GM18511 (cell line): ENCODE results near the gene COL5A1.
"Not testable (repeated sequence)": the region's sequence is repeated elsewhere in the genome, so short reads cannot be mapped to it uniquely, and the experiment has no call there.

Source experiments
- ATAC-seq: cut with Tn5 transposase; IDR thresholded peaks from one replicate; pipeline ENCODE4 v1.9.1; 2021; ENCODE audit warnings: mild to moderate bottlenecking, moderate library complexity; ENCODE audit not compliant: unreplicated experiment

Gene COL5A1

DNA sequence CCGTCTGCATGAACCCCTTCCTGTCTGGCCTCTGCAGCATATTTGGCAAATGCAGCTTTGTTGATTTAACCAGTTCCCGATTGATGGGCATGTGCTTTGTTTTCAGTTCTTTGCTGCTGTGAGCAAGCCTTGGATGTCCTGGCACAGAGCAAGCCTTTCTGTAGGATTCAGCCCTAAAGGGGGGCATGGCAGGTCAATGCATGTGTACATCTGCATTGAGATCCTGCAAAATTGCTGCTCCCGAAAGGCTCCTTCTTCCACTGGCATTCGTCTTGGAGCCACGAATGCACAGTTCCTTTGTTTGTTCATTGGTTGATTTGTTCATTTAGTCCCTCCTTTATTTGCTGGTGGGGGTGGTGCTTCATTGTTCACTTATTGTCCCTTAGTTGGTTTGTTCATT lies 34.8 kb downstream of the COL5A1 start:
- no peak for ATAC-seq

DNA sequence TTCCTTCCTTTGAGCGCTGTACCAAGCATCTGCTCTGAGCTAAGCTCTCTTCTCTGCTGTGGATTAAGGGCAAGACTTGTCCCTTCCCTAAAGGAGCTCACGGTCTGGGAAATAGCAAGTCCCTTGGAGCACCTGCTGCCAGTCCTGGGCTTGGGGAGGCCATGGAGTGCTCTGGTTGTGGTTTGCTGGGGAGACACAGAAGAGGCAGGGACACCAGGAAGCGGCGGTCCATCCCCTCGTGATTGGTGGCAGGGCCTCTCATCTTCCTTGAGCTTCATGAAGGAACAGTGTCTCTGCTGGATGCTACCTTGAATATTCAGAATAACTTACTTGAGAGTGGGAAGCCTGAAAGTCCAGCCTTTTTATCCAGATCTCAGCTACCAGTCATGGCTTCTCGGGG lies 35.3 kb downstream of the COL5A1 start:
- ATAC-seq: no peak

DNA sequence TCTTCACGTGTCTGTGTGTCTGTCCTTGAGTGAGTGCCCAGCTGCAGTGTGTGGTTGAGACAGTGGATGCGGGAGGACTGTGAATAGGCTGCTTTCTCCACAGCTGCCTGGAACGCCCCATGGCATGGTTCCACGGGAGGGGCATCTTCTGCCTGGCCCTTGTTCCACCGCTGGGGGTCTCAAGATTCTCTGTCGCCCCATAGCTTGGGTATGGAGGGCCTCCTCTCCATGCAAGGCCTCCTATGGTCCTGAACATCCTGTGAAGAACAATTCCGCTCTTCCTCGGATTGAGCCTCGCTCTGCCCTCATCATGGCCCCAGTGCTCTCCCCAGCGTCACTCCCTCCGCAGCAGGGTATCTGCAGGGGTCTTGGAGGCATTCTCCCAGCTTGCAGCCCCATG lies 36.1 kb downstream of the COL5A1 start:
- no peak for ATAC-seq

DNA sequence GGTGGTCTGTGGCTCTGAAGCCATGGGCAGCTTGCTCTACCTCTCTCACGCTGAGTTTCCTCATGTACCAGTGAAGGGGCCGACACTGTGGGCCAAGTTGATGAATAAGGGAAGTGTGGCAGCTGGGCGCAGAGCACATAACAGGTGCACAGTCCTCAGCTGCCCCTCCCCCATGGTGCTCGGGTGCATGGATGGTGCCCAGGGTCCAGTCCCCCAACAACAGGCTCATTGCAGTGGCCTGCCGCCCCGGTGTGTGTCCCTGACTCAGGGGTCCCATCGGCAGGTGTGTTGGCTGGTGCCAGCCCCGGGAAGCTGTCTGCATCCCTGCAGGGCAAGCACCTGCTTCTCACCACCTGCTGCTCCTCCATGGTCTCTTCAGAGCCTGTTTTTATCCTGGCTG lies 36.6 kb downstream of the COL5A1 start:
- no peak for ATAC-seq

DNA sequence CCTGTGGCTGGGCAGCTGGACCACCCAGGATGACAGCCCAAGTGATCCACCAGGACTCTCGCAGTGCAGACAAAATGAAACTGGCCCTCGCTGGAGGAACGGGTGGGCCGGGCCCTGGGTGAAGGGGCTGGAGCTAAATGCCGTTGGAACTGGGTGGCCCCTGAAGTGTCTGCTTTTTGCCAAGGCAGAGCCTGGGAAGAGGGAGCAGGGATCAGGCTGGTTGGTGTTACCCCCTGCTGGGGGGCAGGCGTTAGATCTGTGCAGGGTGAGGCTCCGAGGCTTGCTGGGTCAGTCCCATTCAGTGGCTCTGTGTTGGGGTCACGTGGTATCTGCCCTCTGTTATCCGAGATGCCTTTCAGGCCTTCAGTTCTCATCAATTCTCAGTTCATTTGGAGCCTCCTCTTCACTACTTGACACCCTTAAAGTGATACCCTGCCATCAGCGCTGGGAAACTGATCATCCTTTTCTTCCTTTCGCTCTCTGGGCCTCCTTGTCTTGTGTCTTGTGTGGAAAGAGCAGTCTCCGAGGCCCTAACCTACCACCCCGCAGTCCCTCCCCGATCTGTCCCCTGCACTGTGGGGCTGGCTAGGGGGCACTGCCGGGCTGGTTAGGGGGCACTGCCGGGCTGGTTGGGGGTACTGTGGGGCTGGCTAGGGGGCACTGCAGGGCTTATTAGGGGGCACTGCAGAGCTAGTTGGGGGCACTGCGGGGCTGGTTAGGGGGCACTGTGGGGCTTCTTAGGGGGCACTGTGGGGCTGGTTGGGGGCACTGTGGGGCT lies 37.3 kb downstream of the COL5A1 start:
- ATAC-seq: no peak

DNA sequence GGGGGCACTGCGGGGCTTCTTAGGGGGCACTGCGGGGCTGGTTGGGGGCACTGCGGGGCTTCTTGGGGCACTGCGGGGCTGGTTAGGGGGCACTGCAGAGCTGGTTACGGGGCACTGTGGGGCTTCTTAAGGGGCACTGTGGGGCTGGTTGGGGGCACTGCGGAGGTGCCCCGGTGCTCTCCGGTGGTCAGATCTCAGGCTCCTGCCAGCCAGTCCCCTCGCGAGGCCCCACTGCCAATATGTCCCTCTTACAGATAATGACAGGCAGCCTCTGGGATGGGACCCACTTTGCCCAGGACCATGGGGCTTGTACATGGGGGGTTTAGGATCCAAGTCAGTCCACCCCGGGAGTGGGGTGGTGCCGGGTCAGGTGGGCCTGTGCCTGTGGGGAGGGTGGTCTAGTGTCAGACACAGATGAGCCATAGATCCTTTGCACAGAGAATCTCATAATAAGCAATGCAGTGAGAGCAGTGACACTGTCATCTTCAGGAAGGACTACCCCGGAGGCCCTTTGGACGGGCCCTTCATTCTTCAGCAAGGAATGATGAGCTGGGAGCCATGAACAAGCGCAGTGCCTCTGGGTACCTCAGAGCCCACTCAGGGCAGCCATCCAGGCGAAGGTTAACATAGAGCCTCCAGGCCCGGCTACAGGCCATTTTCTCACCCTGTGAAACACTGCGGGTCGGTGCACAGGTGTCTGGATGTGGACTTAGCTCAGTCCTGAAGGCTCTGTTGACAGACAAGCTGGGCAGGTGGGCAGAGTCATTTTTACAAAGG lies 38.2 kb downstream of the COL5A1 start:
- ATAC-seq: no peak

DNA sequence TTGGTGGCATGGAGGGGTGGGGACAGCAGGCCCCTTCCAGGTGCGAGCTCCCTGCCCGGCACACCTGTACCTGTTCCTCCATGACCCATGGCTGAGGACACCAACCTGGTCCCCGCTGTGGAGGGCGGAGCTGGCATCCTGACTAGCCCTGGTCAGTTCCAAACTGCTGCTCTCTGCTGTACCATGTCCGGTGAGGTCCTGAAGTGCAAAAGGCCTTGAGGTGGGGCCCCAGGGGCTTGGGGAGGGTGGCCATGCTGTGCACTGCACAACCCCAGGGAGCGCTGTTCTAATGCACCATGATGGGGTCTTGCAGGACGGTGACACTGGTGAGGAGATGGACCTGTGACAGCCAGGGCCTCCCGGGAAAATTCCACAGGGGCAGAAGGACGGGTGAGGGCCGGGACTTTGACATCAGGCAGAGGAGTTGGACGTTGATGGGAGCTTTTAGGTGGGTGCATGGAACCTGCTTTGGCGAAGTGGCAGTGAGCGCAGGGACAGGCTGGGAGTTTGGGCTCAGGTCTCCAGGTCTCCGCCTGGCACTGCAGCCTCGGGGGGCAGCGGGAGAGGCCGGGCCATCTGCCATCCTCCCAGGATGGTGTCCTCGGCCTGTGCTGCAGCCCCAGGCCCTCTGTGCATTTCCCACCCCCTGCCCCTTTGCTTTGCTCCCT lies 38.9 kb downstream of the COL5A1 start:
- no peak for ATAC-seq

DNA sequence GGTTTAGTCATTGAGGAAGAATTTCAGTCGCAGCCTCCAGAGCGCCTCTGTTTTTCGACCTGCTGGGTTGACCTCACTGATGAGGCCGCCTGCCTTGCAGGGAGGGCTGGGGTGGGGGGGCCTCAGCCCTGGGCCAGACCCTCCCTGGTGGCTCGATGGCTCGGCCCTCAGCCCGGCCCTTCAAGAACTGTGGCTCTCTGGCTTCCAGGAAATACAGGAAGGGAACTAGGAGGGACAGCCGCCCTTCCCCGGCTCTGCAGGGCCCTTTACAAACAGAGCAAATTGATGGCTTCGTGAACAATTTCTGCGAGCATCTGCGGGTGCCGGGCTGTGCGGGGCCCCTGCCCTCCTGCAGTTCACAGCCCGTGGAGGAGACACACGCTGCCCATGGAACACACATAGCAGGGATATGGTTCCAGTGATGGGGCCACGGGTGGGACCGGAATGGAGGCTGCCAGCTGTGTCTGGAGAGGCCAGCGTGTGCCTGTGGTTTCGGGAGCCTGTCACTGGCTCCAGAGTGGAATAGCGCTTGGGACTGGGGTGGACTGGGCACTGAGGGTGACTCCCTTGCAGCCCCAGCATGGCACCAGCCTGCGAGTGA lies 39.6 kb downstream of the COL5A1 start:
- no peak for ATAC-seq

DNA sequence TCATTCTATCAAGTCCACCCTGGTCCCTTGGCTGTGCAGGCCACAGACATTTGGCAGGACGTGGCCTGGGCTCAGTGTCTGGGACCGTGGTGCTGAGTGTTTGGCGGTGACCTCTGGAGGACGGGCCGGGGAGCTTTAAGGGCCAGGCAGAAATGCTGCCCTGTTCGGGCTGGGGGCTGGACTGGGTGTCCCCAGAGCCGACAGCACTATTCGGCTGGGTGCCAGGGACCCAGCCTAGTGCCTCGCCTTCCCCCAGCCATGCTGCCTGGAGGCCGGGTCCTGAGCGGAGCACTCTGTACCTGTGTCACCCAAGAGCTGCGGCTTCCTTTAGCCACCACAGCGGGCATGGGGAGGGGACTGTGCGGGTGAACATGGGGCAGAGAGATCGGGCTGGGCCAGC lies 40.4 kb downstream of the COL5A1 start:
- ATAC-seq: no peak

DNA sequence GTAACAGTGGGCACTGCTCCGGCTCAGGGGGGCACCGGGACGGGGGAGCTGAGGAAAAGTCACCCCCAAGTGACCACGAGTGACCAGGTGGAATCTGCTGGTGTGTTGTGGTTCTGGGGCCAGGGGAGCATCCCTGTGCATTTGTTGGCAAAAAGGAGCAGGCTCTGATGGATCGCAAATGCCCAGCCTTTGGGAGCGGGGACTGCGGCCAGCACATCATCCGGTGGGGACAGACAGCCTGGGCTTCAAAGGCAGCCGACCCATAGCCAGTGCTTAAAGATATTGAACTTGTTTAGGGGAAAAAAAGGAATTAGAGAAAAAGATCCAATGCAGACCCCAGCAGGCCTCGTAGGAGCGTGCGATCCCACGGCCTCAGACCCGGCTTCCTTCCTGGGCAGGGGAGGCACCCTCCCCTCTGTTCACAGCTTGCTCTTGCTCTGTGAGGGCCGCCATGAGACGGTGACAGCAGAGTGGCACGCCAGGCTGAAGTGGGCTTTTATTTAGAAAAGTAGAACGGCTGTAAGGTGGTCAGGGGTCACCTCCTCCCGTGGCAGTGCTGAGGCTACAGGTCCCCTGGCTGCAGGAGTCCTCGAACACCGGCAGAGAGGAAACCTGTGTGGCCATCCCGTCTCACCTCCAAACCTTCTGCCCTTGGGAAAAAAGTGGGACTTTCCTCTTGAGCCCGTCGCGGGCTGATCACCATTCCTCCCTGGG lies 41.2 kb downstream of the COL5A1 start:
- no peak for ATAC-seq

DNA sequence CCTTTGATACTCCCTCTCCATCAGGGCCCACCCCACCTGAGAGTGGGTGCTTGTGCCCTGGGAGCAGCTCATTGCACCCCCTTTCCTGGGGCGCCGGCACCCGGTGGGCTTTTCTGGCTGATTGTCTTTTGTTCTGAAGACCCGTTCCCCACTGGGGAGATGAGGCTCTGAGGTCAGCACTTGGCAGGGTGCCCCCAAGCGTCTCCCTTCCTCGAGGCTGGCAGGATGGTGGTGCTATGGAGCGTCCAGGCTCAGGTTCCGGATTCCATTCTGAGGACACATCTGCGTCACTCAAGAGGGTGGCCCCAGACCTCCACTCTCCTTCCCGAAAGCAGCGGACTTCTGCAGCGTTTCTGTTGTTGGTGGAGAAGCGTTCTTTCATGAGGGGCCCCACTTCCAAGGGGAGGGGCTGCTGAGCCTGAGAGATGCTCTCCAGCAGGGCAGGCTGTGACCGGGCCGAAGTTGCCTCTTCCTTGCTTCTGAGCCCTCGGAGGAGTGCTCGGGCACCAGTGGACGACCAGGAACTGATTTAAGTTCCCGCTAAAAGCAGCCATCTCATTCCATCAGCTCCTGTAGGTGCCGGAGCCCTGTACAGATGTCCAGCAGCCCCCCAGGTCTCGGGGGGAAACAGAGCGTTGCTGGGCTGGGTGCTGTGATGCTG lies 42.2 kb downstream of the COL5A1 start:
- no peak for ATAC-seq

DNA sequence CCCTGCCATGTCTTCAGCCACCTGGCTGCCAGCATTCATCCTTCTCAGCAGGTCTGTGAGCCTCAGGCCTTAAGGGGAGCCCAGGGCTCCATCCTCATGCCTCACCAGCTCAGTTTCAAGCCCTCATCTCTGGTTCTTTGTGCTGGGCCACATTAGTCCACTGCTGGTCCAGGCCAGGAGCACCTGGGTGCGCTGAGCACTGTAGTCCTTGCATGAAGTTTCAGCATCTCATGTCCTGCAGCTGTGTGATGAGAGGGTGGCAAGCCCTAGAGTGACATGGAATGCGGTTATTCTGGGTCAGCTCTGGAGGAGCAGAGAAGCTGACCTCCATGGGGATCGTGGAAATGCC lies 42.7 kb downstream of the COL5A1 start:
- no peak for ATAC-seq

DNA sequence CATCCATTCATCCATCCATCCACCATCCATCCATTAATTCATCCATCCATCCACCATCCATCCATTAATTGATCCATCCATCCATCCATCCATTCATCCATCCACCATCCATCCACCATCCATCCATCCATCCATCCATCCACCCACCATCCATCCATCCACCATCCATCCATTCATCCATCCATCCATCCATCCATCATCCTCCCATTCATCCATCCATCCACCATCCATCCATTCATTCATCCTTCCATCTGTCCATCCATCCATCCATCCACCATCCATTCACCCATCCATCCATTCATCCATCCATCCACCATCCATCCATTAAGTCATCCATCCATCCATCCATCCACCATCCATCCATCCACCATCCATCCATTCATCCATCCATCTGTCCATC lies 43.3 kb downstream of the COL5A1 start:
- not testable (repeated sequence) for ATAC-seq

DNA sequence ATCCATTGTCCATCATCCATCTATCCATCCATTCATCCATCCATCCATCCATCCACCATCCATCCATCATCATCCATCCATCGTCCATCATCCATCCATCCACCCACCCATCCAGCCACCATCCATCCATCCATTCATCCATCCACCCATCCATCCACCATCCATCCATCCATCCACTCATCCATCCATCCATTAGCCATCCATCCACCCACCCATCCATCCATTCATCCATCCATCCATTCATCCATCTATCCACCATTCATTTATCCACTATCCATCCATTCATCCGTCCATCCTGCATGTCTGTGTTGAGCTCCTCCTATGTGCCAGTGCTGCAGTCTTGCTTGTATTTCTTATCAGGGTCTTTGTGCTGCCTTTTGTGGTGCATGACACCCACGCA lies 44.2 kb downstream of the COL5A1 start:
- ATAC-seq: no peak

DNA sequence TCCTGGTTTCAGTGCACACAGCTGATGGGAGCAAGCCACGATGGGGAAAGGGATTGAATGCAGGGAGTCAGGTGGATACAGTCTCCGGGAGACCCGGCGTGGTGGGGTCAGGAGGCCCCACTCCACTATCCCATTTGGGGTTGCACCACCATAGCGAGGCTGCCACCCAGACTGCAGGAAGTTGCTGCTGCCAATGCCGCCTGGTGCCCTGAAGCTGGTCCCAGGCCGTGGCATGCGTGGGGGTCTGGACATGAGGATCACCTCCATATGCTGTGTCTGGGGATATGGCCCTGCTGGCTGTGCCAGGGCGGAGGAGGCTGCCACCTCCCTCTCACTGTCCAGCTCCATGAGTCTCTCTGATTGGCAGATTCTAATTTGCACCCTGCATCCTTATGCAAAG lies 45.3 kb downstream of the COL5A1 start:
- no peak for ATAC-seq

DNA sequence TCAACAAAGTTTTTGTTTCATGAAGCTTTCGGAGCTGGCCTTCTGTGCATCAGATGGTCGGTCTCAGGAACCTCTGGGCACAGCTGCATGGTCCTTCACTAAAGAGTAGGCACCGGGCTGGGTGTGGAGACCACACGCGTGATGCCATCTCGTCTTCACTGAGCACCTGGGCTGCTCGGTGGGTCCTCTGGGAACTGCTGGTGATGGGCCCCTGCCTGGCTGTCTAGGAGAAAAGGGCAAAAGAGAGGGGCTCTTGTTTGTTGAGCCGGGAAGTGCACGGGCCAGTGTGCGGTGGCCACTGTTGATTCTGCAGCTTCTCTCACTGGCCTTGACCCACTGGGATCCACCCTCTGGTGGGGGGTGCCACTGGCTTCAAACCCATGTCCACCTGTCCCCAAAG lies 46.0 kb downstream of the COL5A1 start:
- no peak for ATAC-seq

DNA sequence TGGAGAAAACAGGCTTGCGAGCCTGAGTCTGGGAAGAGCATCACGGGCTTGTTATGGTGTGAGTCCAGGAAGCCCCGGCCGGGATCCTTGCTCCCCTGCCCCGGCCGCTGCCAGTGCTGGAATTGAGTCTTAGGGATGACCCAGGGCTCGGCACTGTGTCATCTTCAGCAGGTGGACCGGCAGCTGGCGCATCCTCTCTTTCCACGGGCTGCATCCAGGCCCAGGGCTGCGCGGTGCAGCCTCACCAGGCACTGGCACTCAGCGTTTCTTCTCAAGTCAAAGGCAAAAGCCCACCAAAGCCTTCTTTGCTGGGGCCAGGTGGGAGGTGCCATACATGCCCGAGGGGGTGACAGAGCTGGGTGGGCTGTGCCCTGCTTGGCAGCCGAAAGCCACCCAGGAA lies 46.6 kb downstream of the COL5A1 start:
- ATAC-seq: no peak

DNA sequence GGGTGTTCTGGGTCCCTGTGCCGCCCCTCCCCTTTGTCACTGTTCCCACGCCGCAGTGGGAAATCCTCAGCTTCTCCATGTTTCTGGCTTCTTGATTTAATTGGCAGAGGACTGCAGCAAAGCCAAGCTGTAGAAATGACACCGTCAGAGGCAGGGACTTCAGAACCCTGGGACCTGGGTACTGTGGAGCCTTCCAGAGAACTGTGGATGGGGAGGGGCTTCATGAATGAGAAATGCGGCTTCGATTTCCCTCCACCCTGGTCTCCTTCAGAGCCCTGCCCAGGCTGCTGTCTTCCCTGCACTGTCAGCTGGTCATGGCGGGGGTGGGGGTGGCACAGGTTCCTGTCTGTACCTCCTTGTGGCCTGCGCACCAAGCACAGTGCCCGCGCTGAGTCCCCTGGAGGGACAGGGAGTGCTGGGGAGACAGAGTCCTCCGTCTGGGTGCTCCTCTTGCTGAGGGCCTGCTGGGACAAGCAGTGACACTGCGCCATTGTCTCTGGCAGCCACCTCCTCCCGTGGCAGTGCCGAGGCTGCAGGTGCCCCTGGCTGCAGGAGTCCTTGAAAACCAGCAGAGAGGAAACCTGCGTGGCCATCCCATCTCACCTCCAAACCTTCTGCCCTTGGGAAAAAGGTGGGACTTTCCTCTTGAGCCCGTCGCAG lies 47.2 kb downstream of the COL5A1 start:
- no peak for ATAC-seq

DNA sequence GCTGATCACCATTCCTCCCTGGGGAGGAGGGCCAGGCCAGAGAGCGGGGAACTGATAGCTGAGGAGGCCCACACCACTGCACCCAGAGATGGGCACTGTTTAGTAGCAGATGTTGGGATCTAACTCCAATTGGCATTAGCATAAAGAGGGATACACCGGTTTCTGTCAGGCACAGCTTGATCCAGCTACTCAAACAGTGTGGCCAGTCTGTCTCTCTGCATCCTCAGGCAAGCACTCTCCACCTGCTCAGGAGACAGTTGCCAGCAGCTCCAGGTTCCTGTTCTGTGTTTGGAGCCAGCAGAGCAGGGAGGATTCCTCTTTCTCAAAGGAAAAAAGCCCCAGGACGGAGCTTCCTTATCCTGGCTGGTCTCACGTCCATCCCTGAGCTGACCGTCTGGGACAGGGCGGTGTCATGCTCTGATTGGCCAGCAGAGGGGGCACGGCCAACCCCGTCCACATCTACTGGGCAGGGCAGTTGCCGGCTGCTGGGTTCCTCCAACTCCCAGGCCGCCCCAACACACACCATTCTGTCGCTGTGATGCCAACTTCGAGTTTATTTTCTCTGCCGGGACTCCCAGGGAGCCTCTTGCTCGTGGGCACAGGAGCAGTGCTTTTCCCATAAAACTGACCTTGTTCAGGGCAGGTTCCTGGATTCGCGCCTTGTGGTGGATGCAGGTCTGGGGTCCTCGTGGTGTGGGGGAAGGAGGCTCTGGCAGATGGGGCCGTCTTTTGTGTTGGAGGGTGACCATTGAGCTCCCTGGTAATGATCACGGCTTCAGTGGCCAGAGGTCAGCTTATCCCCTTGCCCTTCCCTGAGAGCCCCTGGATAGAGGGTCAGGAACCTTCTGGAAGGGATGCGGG lies 47.9 kb downstream of the COL5A1 start:
- ATAC-seq: no peak
